ENCODE results near the gene FAF1. TPM values are rescaled to one million over a fixed set of nuclear protein-coding genes. Genes with fewer than 3 reads are reported as not detected.

Gene FAF1
- total RNA-seq, 6 experiments from 2014 or later: 24.1 to 32.4 (median 31.6) TPM

DNA sequence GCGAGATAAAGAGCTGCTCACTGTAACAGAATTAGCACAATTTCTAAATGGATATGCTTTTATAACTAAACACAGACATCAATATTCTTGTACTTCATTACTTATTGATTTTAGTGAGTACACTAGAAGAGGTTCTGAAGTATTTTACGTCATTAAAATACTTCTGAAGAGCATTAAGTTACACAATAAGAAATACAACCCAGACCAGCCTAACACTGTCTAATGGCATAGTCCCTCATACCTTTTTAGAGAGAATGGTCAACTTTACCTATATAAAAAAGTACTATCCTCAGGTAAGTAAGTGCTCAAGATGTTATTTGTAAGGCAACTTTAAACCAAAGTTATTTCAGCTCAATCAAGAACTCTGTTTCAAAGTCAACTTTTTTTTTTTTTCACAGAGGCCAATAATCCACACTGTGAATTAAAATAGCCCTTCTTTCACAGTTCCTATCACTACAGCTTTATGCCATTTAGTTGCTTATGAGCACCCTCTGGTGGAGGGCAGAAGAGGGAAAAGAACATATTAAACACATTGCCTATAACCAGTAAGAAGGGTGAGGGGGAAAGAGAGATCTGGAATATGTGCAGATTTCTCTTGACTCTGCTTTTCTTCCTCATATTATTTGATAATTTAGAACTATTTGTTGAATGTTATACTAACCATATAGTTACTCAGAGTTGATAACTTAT lies 354.7 kb downstream of the FAF1 start:
- no peak overlapping the region for H3K4me3 ChIP-seq
- H3K27me3 ChIP-seq: no peaks in the 10 kb centered on the region
- no peak for TF ChIP-seq POLR2A (IDR thresholded peaks at IDR 0.05)
- TF ChIP-seq, protein P1, sequence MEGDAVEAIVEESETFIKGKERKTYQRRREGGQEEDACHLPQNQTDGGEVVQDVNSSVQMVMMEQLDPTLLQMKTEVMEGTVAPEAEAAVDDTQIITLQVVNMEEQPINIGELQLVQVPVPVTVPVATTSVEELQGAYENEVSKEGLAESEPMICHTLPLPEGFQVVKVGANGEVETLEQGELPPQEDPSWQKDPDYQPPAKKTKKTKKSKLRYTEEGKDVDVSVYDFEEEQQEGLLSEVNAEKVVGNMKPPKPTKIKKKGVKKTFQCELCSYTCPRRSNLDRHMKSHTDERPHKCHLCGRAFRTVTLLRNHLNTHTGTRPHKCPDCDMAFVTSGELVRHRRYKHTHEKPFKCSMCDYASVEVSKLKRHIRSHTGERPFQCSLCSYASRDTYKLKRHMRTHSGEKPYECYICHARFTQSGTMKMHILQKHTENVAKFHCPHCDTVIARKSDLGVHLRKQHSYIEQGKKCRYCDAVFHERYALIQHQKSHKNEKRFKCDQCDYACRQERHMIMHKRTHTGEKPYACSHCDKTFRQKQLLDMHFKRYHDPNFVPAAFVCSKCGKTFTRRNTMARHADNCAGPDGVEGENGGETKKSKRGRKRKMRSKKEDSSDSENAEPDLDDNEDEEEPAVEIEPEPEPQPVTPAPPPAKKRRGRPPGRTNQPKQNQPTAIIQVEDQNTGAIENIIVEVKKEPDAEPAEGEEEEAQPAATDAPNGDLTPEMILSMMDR (IDR thresholded peaks at IDR 0.05): peak; percentile 52 to 68 (median 58)
- H3K27ac ChIP-seq: no peak overlapping the region
- H3K4me1 ChIP-seq: no peaks in the 10 kb centered on the region
- H3K36me3 ChIP-seq: no peaks in the 10 kb centered on the region
- intact Hi-C loops (cut with DNase I): no loop called here
- peak; percentile 77 to 87 (median 79) for ATAC-seq
- 71% methylated on average over 2 of the region's 2 CpGs for WGBS (ENCODE audit: insufficient coverage, low coverage, low lambda C conversion rate, missing lambda C conversion rate)
- H3K9me3 ChIP-seq: no peaks in the 10 kb centered on the region
- no peak for DNase-seq

DNA sequence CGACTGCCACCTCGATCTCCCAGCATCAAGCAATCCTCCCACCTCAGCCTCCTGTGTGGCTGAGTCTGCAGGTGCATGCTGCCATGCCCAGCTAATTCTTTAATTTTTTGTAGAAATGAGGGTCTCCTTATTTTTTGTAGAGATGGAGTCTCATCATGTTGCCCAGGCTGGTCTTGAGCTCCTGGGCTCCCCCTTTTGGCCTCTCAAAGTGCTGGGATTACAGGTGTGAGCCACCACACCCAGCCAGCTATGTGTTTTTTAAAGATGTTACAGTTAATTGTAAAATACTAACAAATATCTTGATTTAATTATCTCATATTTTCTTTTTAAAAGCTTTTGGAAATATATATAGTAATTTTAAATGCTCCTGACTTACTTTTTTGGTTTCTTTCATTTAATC lies 355.5 kb downstream of the FAF1 start:
- Histone ChIP-seq H3K9me3 (no peaks in the 10 kb centered on the region), H3K27ac (no peak overlapping the region), H3K4me3 (no peak overlapping the region), H3K27me3 (no peaks in the 10 kb centered on the region), H3K4me1 (no peaks in the 10 kb centered on the region), H3K36me3 (no peaks in the 10 kb centered on the region)
- ATAC-seq (no peak), DNase-seq (no peak)
- intact Hi-C loops (cut with DNase I): no loop called here
- 100% methylated on average over 2 of the region's 2 CpGs for WGBS (ENCODE audit: insufficient coverage, low coverage, low lambda C conversion rate, missing lambda C conversion rate)
- TF ChIP-seq, protein P1 (IDR thresholded peaks at IDR 0.05): peak in 2 of 4 donors; percentile 8 to 25
- no peak for TF ChIP-seq POLR2A (IDR thresholded peaks at IDR 0.05)

DNA sequence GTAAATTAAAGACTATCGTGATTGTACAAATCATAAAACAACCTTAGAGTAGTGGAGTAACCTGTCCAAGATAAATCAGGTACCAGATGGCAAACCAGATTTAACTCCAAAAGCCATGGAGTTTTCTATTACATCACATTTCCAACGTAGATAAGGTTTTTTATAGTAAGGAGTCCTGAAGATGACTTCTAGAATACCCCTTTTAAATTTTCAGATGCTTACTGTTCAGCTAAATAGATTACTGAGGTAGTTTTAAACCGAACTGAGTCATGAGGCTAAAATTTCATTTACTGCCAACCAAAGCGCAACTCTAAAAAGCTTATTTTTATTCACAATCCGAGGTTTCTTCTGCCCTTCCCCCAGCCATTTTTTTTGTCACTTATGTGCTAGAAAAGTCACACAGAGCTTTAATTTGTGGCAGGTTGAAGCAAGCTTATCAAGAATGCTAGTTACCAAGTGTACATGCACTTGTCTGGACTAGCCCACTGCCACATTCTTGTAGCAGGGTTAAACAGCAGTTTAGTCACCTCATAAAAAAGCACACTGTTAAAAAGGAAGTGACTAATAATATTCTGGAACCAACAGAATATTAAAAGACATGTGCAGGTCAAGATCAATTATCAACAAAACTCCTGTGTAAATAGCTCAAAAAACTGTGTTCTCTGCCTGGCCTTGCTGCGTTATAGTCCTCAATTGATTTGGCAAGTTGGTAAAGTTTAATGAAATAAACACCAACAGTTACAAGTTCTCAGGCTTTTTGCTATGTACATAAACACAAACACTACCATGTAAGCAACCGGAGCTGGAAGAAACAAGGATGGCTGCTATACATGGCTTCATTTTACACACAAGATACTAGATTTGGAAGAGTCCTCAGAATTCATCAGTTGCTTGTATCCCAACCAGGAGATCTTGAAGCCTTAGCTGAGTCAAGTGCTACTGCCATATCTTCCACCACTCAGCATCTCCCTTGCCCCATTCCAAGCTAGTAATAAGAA lies 356.5 kb downstream of the FAF1 start:
- Histone ChIP-seq H3K27ac (no peak overlapping the region), H3K4me1 (no peaks in the 10 kb centered on the region), H3K36me3 (no peaks in the 10 kb centered on the region), H3K4me3 (no peak overlapping the region), H3K27me3 (no peaks in the 10 kb centered on the region), H3K9me3 (no peaks in the 10 kb centered on the region)
- no peak for DNase-seq
- no peak for TF ChIP-seq POLR2A (IDR thresholded peaks at IDR 0.05)
- TF ChIP-seq, protein P1 (IDR thresholded peaks at IDR 0.05): no peak
- ATAC-seq: no peak
- intact Hi-C loops (cut with DNase I): no loop called here
- 84% methylated on average over 6 of the region's 7 CpGs for WGBS (ENCODE audit: insufficient coverage, low coverage, low lambda C conversion rate, missing lambda C conversion rate)

DNA sequence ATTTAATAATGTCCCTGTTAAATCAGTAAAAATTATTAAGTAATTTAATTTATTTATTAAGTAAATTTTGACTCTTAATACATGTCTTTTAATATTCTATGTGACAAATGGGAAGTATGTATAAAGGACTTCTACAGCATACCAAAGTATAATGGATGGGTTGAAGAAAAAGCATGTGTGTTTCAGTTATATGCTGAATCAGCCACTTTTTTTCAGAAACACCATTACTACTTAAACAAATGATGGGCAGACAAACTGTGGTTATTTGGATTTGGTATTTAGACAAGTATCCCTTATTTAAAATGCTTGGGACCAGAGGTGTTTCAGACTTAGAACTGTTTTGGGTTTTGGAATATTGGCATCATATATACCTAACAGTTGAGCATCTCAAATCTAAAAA lies 360.5 kb downstream of the FAF1 start:
- intact Hi-C loops (cut with DNase I): no loop called here
- H3K9me3 ChIP-seq: no peaks in the 10 kb centered on the region
- TF ChIP-seq POLR2A (IDR thresholded peaks at IDR 0.05): no peak
- TF ChIP-seq, protein P1 (IDR thresholded peaks at IDR 0.05): no peak
- DNase-seq (no peak), ATAC-seq (no peak)
- no peak overlapping the region for H3K4me3 ChIP-seq
- no peaks in the 10 kb centered on the region for H3K27me3 ChIP-seq
- H3K4me1 ChIP-seq: no peaks in the 10 kb centered on the region
- no peak overlapping the region for H3K27ac ChIP-seq
- H3K36me3 ChIP-seq: no peaks in the 10 kb centered on the region

Data from right lobe of liver (tissue), 6 donors.